MG63 (cell line): Measurements from ENCODE around the gene MPPED2. TPM values are rescaled to one million over a fixed set of nuclear protein-coding genes. Genes with fewer than 3 reads are reported as not detected.

Experiments
- DNase-seq: peaks from one replicate; pipeline ENCODE4 v3.0.0-alpha.2; 2020
- H3K27me3 ChIP-seq: fragments of 250-450 bp; sonication (Bioruptor Pico); 2 replicates; pipeline ENCODE4 v1.5.1; 2020; ENCODE audit warnings: mild to moderate bottlenecking, moderate library complexity
- H3K36me3 ChIP-seq: fragments of 250-450 bp; sonication (Bioruptor Pico); 2 replicates; pipeline ENCODE4 v1.5.1; 2020; ENCODE audit warnings: mild to moderate bottlenecking, moderate library complexity
- H3K4me3 ChIP-seq: fragments of 250-450 bp; sonication (Bioruptor Pico); 2 replicates; pipeline ENCODE4 v1.5.1; 2020; ENCODE audit warnings: mild to moderate bottlenecking, moderate library complexity
- H3K9me3 ChIP-seq: fragments of 250-450 bp; sonication (Bioruptor Pico); 2 replicates; pipeline ENCODE4 v1.5.1; 2020; ENCODE audit warnings: mild to moderate bottlenecking, moderate library complexity
- total RNA-seq: library from RNA; depleted of rRNA; stranded (reverse); fragments of >200 nt; shearing (Covaris generic); gene quantifications from 2 replicates; pipeline ENCODE4 v1.2.3, GENCODE V29; 2014; ENCODE audit warnings: low replicate concordance

The MPPED2 gene
- total RNA-seq, 1 experiment from 2014 or later: not detected

- H3K9me3 ChIP-seq: no peaks in the 10 kb centered on the region
- DNase-seq: no peak
- H3K36me3 ChIP-seq: no peaks in the 10 kb centered on the region
- H3K27me3 ChIP-seq: no peaks in the 10 kb centered on the region
- H3K4me3 ChIP-seq: no peak overlapping the region
Observed at GRCh38 chr11:30454541-30454940, 131.6 kb downstream of the MPPED2 start.

GRCh38 chr11:30454111-30454510 is 132.0 kb downstream of the MPPED2 start:
- H3K4me3 ChIP-seq: no peak overlapping the region
- H3K36me3 ChIP-seq: no peaks in the 10 kb centered on the region
- H3K9me3 ChIP-seq: no peaks in the 10 kb centered on the region
- no peak for DNase-seq
- no peaks in the 10 kb centered on the region for H3K27me3 ChIP-seq

- DNase-seq: no peak
- Histone ChIP-seq H3K36me3 (no peaks in the 10 kb centered on the region), H3K9me3 (no peaks in the 10 kb centered on the region), H3K4me3 (no peak overlapping the region), H3K27me3 (no peaks in the 10 kb centered on the region)
Observed at GRCh38 chr11:30453705-30454104, 132.4 kb downstream of the MPPED2 start.

- no peak for DNase-seq
- Histone ChIP-seq H3K27me3 (no peaks in the 10 kb centered on the region), H3K9me3 (no peaks in the 10 kb centered on the region), H3K36me3 (no peaks in the 10 kb centered on the region), H3K4me3 (no peak overlapping the region)
Observed at GRCh38 chr11:30452842-30453241, 133.3 kb downstream of the MPPED2 start.

- DNase-seq: no peak
Observed at GRCh38 chr11:30452114-30452513, 134.0 kb downstream of the MPPED2 start.

GRCh38 chr11:30451626-30452025 is 134.5 kb downstream of the MPPED2 start:
- H3K27me3 ChIP-seq: no peaks in the 10 kb centered on the region
- H3K36me3 ChIP-seq: no peaks in the 10 kb centered on the region
- H3K9me3 ChIP-seq: no peaks in the 10 kb centered on the region
- DNase-seq: no peak
- H3K4me3 ChIP-seq: no peak overlapping the region

More at GRCh38 chr11:30452114-30452513, 134.0 kb downstream of the MPPED2 start:
- Histone ChIP-seq H3K4me3 (no peak overlapping the region), H3K36me3 (no peaks in the 10 kb centered on the region), H3K27me3 (no peaks in the 10 kb centered on the region), H3K9me3 (no peaks in the 10 kb centered on the region)

- no peak for DNase-seq
- H3K4me3 ChIP-seq: no peak overlapping the region
- no peaks in the 10 kb centered on the region for H3K9me3 ChIP-seq
- no peaks in the 10 kb centered on the region for H3K27me3 ChIP-seq
- no peaks in the 10 kb centered on the region for H3K36me3 ChIP-seq
Observed at GRCh38 chr11:30451167-30451566, 135.0 kb downstream of the MPPED2 start.

- H3K27me3 ChIP-seq: no peaks in the 10 kb centered on the region
- no peak for DNase-seq
- no peak overlapping the region for H3K4me3 ChIP-seq
- no peaks in the 10 kb centered on the region for H3K9me3 ChIP-seq
- H3K36me3 ChIP-seq: no peaks in the 10 kb centered on the region
Observed at GRCh38 chr11:30447058-30447640, 139.0 kb downstream of the MPPED2 start.

GRCh38 chr11:30446520-30446919 is 139.6 kb downstream of the MPPED2 start:
- Histone ChIP-seq H3K36me3 (no peaks in the 10 kb centered on the region), H3K9me3 (no peaks in the 10 kb centered on the region), H3K4me3 (no peak overlapping the region), H3K27me3 (no peaks in the 10 kb centered on the region)
- no peak for DNase-seq

GRCh38 chr11:30445056-30445455 is 141.1 kb downstream of the MPPED2 start:
- Histone ChIP-seq H3K4me3 (no peak overlapping the region), H3K27me3 (no peaks in the 10 kb centered on the region), H3K36me3 (no peaks in the 10 kb centered on the region), H3K9me3 (no peaks in the 10 kb centered on the region)
- DNase-seq: no peak

- DNase-seq: no peak
- H3K4me3 ChIP-seq: no peak overlapping the region
- no peaks in the 10 kb centered on the region for H3K27me3 ChIP-seq
- no peaks in the 10 kb centered on the region for H3K36me3 ChIP-seq
- H3K9me3 ChIP-seq: no peaks in the 10 kb centered on the region
Observed at GRCh38 chr11:30440510-30440909, 145.6 kb downstream of the MPPED2 start.

GRCh38 chr11:30436801-30437200 is 149.4 kb downstream of the MPPED2 start:
- H3K36me3 ChIP-seq: no peaks in the 10 kb centered on the region
- H3K4me3 ChIP-seq: no peak overlapping the region
- no peaks in the 10 kb centered on the region for H3K27me3 ChIP-seq
- H3K9me3 ChIP-seq: no peaks in the 10 kb centered on the region
- DNase-seq: no peak

GRCh38 chr11:30435488-30435887 is 150.7 kb downstream of the MPPED2 start:
- H3K27me3 ChIP-seq: no peaks in the 10 kb centered on the region
- no peaks in the 10 kb centered on the region for H3K9me3 ChIP-seq
- DNase-seq: no peak
- no peak overlapping the region for H3K4me3 ChIP-seq
- no peaks in the 10 kb centered on the region for H3K36me3 ChIP-seq

GRCh38 chr11:30434901-30435300 is 151.3 kb downstream of the MPPED2 start:
- Histone ChIP-seq H3K36me3 (no peaks in the 10 kb centered on the region), H3K4me3 (no peak overlapping the region), H3K27me3 (no peaks in the 10 kb centered on the region), H3K9me3 (no peaks in the 10 kb centered on the region)
- DNase-seq: no peak

GRCh38 chr11:30433831-30434230 is 152.3 kb downstream of the MPPED2 start:
- Histone ChIP-seq H3K27me3 (no peaks in the 10 kb centered on the region), H3K4me3 (no peak overlapping the region), H3K9me3 (no peaks in the 10 kb centered on the region), H3K36me3 (no peaks in the 10 kb centered on the region)
- no peak for DNase-seq

GRCh38 chr11:30432716-30433115 is 153.4 kb downstream of the MPPED2 start:
- Histone ChIP-seq H3K27me3 (no peaks in the 10 kb centered on the region), H3K4me3 (no peak overlapping the region), H3K9me3 (no peaks in the 10 kb centered on the region), H3K36me3 (no peaks in the 10 kb centered on the region)
- DNase-seq: no peak

- Histone ChIP-seq H3K4me3 (no peak overlapping the region), H3K36me3 (no peaks in the 10 kb centered on the region), H3K9me3 (no peaks in the 10 kb centered on the region), H3K27me3 (no peaks in the 10 kb centered on the region)
- no peak for DNase-seq
Observed at GRCh38 chr11:30432178-30432577, 154.0 kb downstream of the MPPED2 start.

GRCh38 chr11:30431127-30431814 is 154.9 kb downstream of the MPPED2 start:
- Histone ChIP-seq H3K9me3 (no peaks in the 10 kb centered on the region), H3K4me3 (no peak overlapping the region), H3K27me3 (no peaks in the 10 kb centered on the region), H3K36me3 (no peaks in the 10 kb centered on the region)
- no peak for DNase-seq
